GM23248 (cell line): ENCODE results near the gene CCDC17. TPM values are rescaled to one million over a fixed set of nuclear protein-coding genes. Genes with fewer than 3 reads are reported as not detected.

Source experiments
- DNase-seq: peaks from one replicate; pipeline ENCODE4 v3.0.0-alpha.2; 2015
- H2AFZ ChIP-seq: fragments of 200-600 bp; sonication (generic); 2 replicates; pipeline ENCODE4 v1.6.1; 2016; ENCODE audit warnings: antibody characterized with exemption
- H3F3A ChIP-seq: fragments of 200-600 bp; sonication (generic); 2 replicates; pipeline ENCODE4 v1.6.1; 2016; ENCODE audit warnings: mild to moderate bottlenecking, antibody characterized with exemption, mixed run types; ENCODE audit not compliant: insufficient read depth
- H3K27ac ChIP-seq: fragments of 200-600 bp; sonication (generic); 2 replicates; pipeline ENCODE4 v1.5.1; 2016; ENCODE audit warnings: mild to moderate bottlenecking
- H3K27me3 ChIP-seq: fragments of 200-600 bp; sonication (generic); replicated peaks from 2 replicates; pipeline ENCODE4 v1.6.1; 2016; ENCODE audit warnings: mild to moderate bottlenecking; ENCODE audit not compliant: insufficient read depth
- H3K36me3 ChIP-seq: fragments of 200-600 bp; sonication (generic); 2 replicates; pipeline ENCODE4 v1.6.1; 2016; ENCODE audit warnings: low read depth, mild to moderate bottlenecking
- H3K4me1 ChIP-seq: fragments of 200-600 bp; sonication (generic); 2 replicates; pipeline ENCODE4 v1.6.1; 2016; ENCODE audit warnings: mild to moderate bottlenecking; ENCODE audit not compliant: insufficient read depth
- H3K4me2 ChIP-seq: fragments of 200-600 bp; sonication (generic); one replicate; pipeline ENCODE4 v1.6.1; 2016; ENCODE audit warnings: mild to moderate bottlenecking; ENCODE audit not compliant: unreplicated experiment
- H3K4me3 ChIP-seq: fragments of 200-600 bp; sonication (generic); 2 replicates; pipeline ENCODE4 v1.5.1; 2016; ENCODE audit warnings: mild to moderate bottlenecking
- H3K79me2 ChIP-seq: fragments of 200-600 bp; sonication (generic); 2 replicates; pipeline ENCODE4 v1.6.1; 2016; ENCODE audit warnings: mild to moderate bottlenecking; ENCODE audit not compliant: insufficient read depth
- H3K9ac ChIP-seq: fragments of 200-600 bp; sonication (generic); 2 replicates; pipeline ENCODE4 v1.6.1; 2016; ENCODE audit warnings: mild to moderate bottlenecking
- H3K9me2 ChIP-seq: fragments of 200-600 bp; sonication (generic); 2 replicates; pipeline ENCODE4 v1.6.1; 2016; ENCODE audit warnings: mixed run types, mild to moderate bottlenecking, moderate library complexity; ENCODE audit not compliant: insufficient read depth
- H3K9me3 ChIP-seq: fragments of 200-600 bp; sonication (generic); one replicate; pipeline ENCODE4 v1.6.1; 2017; ENCODE audit warnings: low read depth
- H4K20me1 ChIP-seq: fragments of 200-600 bp; sonication (generic); 2 replicates; pipeline ENCODE4 v1.6.0; 2016; ENCODE audit not compliant: insufficient read depth
- EZH2 ChIP-seq: fragments of 200-600 bp; sonication (generic); IDR thresholded peaks from 2 replicates; pipeline ENCODE4 v1.6.1; 2018; ENCODE audit warnings: antibody characterized with exemption, mild to moderate bottlenecking; ENCODE audit not compliant: insufficient read depth, poor library complexity, severe bottlenecking
- EZH2phosphoT487 ChIP-seq: fragments of 200-600 bp; sonication (generic); IDR thresholded peaks from 2 replicates; pipeline ENCODE4 v1.6.1; 2018; ENCODE audit warnings: antibody characterized with exemption, moderate library complexity, mild to moderate bottlenecking, low read depth; ENCODE audit not compliant: insufficient read depth
- WGBS, 2 experiments: methylation state at CpG; one replicate each; pipeline ENCODE4 v1.1.6; 2015 to 2017; ENCODE audit warnings: low lambda C conversion rate in 2 of 2, low coverage in 1 of 2; ENCODE audit errors: missing lambda C conversion rate in 2 of 2; 5-methylcytosine and 5-hydroxymethylcytosine counted together
- in situ Hi-C: fragments of 300-500 bp; cut with MboI; formaldehyde crosslinking; loops from 2 replicates; pipeline ENCODE4 v1.15.0; 2020
- polyA plus RNA-seq: library from polyadenylated mRNA; unstranded; fragments of >200 nt; fragmentation: Nextera tagmentation; extraction: Ambion mirVana; gene quantifications from 2 replicates; pipeline ENCODE4 v1.2.1, GENCODE V29; 2016
- total RNA-seq: library from RNA; depleted of rRNA; stranded (reverse); fragments of >200 nt; shearing (Covaris generic); gene quantifications from 2 replicates; pipeline ENCODE4 v1.2.3, GENCODE V29; 2014

The CCDC17 gene
- total and polyA plus RNA-seq, 2 experiments from 2014 or later = 0.25 to 1.4 TPM

- no peaks in the 10 kb centered on the region for H3K27me3 ChIP-seq
- peak overlapping the region; percentile 85 for H3K9ac ChIP-seq
- no peak for DNase-seq
- no peaks in the 10 kb centered on the region for H3K36me3 ChIP-seq
- H3K9me3 ChIP-seq = no peaks in the 10 kb centered on the region
- WGBS, 2 experiments = 36 to 40% methylated on average over 7 of the region's 7 CpGs
- in situ Hi-C loops = no loop called here
- H3K4me2 ChIP-seq = peak overlapping the region; percentile 89
- no peaks in the 10 kb centered on the region for H3K9me2 ChIP-seq
- no peaks in the 10 kb centered on the region for H4K20me1 ChIP-seq
- TF ChIP-seq EZH2phosphoT487 = no peak
- no peak for TF ChIP-seq EZH2
- peak overlapping the region; percentile 81 for H3K27ac ChIP-seq
- H3F3A ChIP-seq = peaks cover 12% of the 10 kb centered on the region
- H2AFZ ChIP-seq = peak overlapping the region; percentile 100; the same call in 1 of the 2 replicates
- peaks cover 16% of the 10 kb centered on the region for H3K4me1 ChIP-seq
- H3K79me2 ChIP-seq = peaks cover 60% of the 10 kb centered on the region
- peak overlapping the region; percentile 98 for H3K4me3 ChIP-seq
Observed at GRCh38 chr1:45585496-45586075, 38.3 kb downstream of the CCDC17 start.

GRCh38 chr1:45585110-45585426, 38.8 kb downstream of the CCDC17 start:
- Histone ChIP-seq H3K4me2 (peak overlapping the region; percentile 89), H3K27me3 (no peaks in the 10 kb centered on the region), H2AFZ (peak overlapping the region; percentile 100), H3K9ac (peak overlapping the region; percentile 85), H4K20me1 (no peaks in the 10 kb centered on the region), H3K27ac (peak overlapping the region; percentile 81), H3K4me3 (peak overlapping the region; percentile 98), H3K4me1 (peaks cover 16% of the 10 kb centered on the region), H3K79me2 (peaks cover 55% of the 10 kb centered on the region), H3F3A (peaks cover 12% of the 10 kb centered on the region), H3K9me3 (no peaks in the 10 kb centered on the region), H3K9me2 (no peaks in the 10 kb centered on the region), H3K36me3 (no peaks in the 10 kb centered on the region)
- no peak for DNase-seq
- TF ChIP-seq EZH2 (no peak), EZH2phosphoT487 (no peak)
- WGBS, 2 experiments = 1 to 3% methylated on average over 5 of the region's 5 CpGs
- in situ Hi-C loops = no loop called here

- 0 to 1% methylated on average over 25 to 58 of the region's 59 CpGs for WGBS, 2 experiments
Observed at GRCh38 chr1:45584351-45585109, 39.3 kb downstream of the CCDC17 start.

GRCh38 chr1:45583666-45584350, 40.0 kb downstream of the CCDC17 start, which contains the start of gene NASP:
Gene NASP, plus strand, starts transcription at chr1:45584041. Its CDS starts 106 bp downstream, at chr1:45584147.
- Histone ChIP-seq H2AFZ (peak within 1 kb of the TSS; percentile 100), H3K36me3 (no peaks in the 10 kb centered on the region), H3K4me3 (peak within 1 kb of the TSS; percentile 98), H3K9me2 (no peaks in the 10 kb centered on the region), H3K9ac (peak within 1 kb of the TSS; percentile 85), H3K4me1 (peaks cover 16% of the 10 kb centered on the region), H4K20me1 (no peaks in the 10 kb centered on the region), H3K27me3 (no peaks in the 10 kb centered on the region), H3K4me2 (peak within 1 kb of the TSS; percentile 97), H3K27ac (peak within 1 kb of the TSS; percentile 81), H3K9me3 (no peaks in the 10 kb centered on the region), H3F3A (peaks cover 12% of the 10 kb centered on the region), H3K79me2 (peaks cover 42% of the 10 kb centered on the region)
- peak; percentile 84 for DNase-seq
- 1 to 3% methylated on average over 31 to 38 of the region's 41 CpGs for WGBS, 2 experiments
- in situ Hi-C loops = no loop called here
- TF ChIP-seq EZH2 (no peak), EZH2phosphoT487 (no peak)

More at GRCh38 chr1:45584351-45585109, 39.3 kb downstream of the CCDC17 start:
- H3K9me2 ChIP-seq = no peaks in the 10 kb centered on the region
- no peaks in the 10 kb centered on the region for H3K36me3 ChIP-seq
- no peaks in the 10 kb centered on the region for H3K27me3 ChIP-seq
- H3K4me2 ChIP-seq = peak overlapping the region; percentile 97
- H3K9me3 ChIP-seq = no peaks in the 10 kb centered on the region
- no peaks in the 10 kb centered on the region for H4K20me1 ChIP-seq
- in situ Hi-C loops = no loop called here
- TF ChIP-seq EZH2 (no peak), EZH2phosphoT487 (no peak)
- H2AFZ ChIP-seq = peak overlapping the region; percentile 100
- H3K4me3 ChIP-seq = peak overlapping the region; percentile 98
- H3K79me2 ChIP-seq = peaks cover 49% of the 10 kb centered on the region
- H3K4me1 ChIP-seq = peaks cover 16% of the 10 kb centered on the region
- H3F3A ChIP-seq = peaks cover 12% of the 10 kb centered on the region
- peak; percentile 96 for DNase-seq
- peak overlapping the region; percentile 81 for H3K27ac ChIP-seq
- H3K9ac ChIP-seq = peak overlapping the region; percentile 85
